OCI-M2 (cell line): ENCODE measurements around the gene RPLP2.

Source experiments
- DNase-seq: peaks from one replicate; lab custom pipeline; 2025; ENCODE audit not compliant: unreplicated experiment; lab: John Stamatoyannopoulos, UW

Gene RPLP2

DNA sequence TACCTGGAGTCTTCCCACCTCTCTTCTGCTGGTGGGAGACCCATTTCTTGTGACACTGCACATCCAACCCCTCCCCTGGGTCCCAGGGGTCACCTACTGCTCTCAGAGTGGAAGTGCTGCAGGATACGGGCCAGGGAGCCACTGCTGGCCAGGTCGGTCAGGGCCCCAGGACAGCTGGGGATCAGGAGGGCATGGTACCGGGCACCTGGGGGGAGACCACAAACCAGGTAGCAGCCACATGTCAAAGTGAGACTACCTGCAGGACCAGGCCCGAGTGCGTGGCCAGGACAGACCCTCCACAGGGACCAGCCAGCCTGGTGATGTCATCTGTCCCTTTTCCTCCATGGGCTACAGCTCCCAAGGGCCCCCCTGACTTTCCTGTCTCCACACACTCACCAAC, 36.3 kb upstream of the RPLP2 start:
- DNase-seq: no peak

DNA sequence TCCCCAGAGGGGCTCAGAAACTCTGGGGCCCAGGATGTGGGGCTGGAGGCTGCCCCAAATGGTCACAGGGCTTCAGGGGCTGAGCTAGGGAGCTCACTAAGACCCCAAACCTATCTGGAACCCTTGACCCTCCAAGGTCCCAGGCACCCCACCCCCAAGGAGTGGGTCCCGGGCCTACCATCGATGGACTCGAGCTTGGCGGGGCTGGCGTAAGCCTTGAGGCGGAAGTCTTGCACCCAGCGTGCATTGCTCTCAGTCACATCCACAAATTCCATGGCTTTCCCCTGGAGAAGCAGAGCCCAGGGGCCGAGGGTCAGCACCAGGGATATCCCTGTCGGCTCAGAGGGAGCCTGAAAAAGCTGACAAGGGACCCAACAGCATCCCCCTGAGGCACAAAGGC, 35.9 kb upstream of the RPLP2 start:
- DNase-seq: no peak

DNA sequence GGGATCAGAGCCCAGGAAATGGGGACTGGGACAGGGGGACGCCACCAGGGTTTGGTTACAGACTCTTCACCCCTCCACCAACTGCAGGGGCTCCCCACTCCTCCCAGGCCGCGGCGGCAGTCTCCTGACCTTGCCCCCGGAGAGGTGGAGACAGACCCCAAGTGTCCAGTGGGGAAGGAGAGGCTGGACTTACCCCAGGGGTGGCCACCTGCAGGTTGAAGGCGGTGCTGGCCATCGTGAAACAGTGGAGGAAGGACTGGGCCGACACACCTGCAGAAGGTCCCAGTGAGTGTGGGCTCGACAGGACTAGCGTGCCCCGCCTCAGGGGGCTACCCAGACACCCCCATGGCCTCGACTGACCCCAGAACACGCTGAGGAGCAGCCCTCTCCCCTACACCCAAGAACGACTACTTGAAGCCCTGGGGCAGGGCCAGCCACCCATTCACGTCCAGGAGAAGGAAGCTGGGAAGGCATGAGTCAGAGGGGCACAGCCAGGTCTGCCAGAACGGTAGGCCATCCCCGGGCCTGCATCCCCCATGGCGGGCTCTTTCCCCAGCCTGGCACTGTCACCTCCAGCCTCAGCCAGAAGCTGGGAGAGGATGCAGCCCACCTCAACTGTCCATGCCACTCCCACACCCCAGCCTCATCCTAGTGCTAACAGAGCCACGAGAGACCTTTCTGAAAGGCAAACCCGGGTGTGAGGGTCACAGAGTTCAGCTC, 34.7 kb upstream of the RPLP2 start:
- no peak for DNase-seq

DNA sequence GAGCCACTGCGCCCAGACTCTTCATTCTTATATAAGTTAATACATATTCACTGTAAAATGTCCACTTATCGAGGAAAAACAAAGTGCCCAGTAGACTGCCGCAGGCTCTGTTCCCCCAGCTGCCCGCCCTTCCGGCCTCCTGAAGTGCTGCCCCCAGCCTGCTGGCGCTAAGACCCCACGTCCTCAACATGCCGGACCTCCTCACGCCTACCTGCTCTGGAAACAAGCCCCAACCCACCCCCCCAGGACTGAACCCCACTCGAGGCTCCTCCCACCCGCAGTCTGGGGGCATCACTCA, 33.6 kb upstream of the RPLP2 start:
- DNase-seq: no peak

DNA sequence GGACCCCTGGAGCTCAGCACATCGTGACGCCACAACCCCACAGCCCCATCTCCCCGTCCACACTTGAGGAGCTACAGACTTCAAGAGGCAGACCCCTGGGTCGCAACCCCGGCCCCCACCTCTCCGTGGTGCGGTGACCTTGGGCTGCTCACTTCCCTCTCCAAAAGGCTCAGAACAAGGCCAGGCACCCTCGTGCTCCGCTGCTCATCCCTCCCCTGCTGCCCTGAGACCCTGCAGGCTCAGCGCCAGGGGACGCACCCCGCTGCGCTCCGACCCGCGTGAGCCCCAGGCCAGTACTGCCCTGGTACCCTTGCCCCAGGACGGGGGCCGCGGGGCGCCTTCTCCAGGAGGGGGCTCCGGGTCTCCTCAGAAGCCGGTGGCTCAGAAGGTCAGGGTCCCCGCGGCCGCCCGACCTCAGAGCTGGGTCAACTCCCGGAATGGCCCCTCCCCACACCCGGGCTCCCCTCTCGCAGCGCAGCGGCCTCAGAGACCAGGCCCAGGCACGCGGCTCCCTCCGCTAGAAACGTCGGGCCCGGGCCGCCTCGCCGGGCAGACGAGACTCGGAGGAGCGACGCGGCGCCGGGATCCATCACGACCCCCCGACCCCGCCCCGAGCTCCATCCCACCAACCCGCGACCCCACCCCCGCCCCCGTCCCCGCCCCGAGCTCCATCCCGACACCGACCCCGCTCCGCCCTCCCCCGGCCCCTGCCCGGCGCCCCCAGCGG, 33.0 kb upstream of the RPLP2 start:
- no peak for DNase-seq

DNA sequence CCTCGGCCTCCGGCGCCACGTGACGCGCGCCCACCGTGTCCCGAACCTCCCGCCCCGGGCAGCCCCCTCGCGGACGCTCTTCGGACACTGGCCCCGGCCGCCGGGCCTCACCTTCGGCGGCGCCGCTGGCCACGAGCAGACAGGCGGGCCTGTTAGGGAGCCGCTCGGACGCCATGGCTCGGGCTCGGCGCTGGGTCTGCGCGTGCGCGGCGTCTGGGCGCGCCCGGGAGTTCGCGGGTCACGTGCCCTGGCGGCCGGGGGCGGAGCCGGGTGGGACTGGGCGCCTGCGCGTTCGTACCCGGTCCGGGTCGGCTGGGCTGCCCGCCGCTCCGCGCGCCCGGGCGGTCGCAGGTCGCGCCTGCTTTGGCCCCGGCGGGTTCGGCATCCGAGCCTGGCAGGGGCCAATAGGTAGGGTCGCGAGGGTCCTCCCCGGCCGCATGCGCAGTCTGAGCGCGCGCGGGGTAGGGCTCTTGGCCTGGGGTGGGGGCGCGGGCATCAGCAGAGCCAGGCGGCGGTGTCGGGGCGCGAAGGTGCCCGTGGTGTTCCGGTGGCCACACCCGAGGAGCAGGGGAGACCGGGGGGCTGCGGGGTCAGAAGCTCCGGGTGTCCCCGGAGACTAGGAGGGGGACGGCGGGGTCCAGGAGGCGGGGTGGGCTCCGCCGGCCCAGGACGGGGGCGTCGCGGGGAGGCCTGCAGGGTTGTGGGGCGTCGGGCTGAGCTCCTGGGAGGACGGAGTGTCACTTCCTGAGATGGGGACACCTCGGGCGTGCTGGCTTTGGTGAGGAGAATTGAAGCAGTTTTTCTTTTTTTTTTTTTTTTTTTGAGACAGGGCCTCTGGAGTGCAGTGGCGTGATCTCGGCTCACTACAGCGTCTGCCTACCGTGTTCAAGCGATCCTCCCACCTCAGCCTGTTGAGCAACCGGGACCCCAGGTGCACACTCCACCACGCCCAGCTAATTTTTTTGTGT, 32.2 kb upstream of the RPLP2 start, which contains the start of gene GATD1:
Gene GATD1 (minus strand): TSS at position 200 of the 968 bp plus-strand sequence. CDS start 25 bp downstream, at position 175.
- no peak for DNase-seq

DNA sequence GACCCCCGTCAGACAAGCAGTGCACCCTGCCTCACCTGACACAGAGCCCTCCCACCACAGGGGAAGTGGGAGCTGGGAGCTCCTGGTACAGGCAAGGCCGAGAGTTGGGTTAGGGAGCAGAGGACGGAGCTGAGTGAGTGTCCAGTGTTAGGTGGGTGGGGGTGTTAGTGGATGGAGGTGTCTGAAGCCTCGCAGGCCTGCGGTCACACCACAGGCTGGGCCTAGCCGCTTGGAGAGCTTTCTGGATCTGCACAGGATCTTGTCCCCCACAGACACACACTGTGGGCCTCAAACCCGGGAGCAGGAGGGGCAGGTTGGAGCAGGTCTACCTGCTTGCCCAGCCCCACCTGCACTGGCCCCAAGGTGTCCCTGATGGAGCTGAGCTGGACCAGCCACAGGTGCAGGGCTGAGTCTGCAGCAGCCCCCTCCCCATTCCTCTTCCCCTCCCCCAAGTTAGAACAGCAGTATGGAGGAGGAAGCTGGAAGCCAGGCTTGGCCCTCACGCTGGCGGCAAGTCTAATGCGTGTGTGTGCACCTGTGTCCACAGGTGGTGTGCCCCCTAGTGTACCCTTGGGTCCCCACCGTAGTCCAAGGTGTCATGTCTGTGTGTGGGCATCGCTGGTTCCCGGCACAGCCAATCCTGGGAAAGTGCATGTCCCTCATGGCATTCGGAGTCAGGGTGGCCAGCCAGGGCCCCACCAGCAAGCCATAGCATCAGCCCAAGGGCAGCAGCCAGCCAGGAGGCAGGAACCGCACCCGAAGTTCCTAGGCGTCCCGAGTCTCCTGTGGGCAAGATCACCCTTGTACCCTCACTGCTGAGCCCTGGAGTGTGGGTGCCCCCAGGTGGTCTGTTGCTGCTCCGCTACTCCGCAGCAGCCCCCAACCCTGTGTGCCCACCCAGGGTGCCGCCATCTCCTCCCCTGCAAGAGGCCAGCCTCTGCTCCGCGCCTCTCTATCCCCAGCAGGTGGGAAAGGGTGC, 30.5 kb upstream of the RPLP2 start:
- no peak for DNase-seq

DNA sequence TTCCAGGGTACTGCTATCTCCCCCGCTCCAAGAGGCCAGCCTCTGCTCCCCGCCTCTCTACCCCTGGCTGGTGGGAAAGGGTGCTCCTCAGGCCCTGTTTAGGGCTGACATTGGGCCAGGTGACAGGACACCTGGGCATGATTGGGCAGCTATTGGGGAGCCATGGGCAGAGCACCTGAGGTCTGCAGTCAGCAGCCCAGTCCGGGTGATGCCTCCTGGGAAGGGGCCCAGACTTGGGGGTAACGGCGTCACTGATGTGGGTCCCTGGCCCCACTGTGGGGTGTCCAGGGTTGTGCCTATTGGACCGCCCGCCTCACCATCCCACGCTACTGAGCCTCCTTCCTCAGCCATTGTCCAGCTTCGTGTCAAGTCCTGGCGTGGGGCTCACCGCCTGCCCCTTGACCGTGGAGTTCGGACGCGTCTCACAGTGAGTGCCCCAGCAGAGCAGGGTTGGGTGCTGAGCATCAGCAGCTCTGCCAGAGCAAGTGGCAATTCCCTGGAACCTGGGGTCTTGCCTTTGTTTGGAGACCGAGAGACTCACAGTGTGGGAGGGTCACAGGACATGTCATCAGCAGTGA, 29.7 kb upstream of the RPLP2 start:
- no peak for DNase-seq

DNA sequence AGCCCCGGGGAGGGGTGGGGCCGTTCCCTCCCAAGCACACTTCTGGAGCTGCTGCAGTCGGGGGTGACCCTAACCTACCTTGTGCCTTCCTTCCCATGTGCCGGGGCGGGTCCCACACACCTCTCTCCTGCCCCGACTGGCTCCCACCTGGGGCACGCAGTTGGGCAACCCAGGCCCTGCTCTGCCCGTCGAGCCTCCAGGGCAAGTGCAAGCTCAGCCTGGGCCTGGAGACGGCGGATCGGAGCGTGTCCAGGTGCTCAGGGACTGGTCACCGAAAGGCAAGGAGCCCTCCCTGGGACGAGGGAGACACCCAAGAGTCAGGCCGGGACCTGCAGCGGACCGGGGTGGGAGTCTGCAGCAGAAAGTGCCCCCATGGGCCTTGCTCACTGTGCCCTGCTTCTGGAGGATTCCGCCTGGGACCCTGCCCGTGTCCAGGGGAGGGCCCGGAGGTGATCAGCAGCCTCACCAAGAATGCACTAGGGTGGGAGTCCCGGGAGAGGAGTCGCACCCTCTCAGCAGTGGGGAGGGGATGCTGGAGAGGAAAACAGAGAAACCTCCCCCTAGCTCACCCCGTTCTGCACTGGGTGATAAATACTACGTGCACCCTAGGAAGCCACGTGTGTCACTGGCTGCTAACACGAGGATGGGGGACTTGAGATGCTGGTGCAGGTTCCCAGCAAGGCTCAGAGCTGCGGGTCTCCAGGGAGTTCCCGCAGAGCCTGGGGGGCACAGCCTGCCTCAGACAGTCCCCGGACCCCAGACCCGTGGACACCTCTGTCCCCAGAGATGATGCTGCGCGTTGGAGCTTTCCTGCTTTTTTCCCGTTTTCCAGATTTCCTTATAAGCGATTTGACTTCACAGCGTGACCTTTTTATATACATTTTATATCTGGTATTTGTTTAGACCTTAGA, 27.2 kb upstream of the RPLP2 start:
- no peak for DNase-seq

DNA sequence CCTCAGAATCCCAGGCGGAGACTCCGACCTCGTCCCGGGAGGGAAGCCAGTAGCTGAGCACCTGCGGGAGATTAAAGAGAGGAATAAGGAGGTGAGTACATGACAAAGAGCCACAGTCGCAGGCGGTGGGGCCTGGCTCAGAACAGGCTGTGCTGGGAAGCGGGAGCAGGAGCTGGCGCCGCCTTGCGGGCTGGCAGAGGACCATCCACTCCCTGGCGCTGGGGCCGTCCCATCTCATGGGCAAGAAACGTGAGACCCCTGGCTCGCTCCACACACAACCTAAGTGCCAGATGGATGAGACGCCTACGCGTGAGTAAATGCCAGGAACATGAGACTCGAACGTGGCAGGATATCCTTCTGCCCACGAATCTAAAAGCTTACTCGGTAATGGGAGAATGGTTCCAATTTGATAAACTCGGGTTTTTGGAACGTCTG, 26.2 kb upstream of the RPLP2 start:
- DNase-seq: no peak

DNA sequence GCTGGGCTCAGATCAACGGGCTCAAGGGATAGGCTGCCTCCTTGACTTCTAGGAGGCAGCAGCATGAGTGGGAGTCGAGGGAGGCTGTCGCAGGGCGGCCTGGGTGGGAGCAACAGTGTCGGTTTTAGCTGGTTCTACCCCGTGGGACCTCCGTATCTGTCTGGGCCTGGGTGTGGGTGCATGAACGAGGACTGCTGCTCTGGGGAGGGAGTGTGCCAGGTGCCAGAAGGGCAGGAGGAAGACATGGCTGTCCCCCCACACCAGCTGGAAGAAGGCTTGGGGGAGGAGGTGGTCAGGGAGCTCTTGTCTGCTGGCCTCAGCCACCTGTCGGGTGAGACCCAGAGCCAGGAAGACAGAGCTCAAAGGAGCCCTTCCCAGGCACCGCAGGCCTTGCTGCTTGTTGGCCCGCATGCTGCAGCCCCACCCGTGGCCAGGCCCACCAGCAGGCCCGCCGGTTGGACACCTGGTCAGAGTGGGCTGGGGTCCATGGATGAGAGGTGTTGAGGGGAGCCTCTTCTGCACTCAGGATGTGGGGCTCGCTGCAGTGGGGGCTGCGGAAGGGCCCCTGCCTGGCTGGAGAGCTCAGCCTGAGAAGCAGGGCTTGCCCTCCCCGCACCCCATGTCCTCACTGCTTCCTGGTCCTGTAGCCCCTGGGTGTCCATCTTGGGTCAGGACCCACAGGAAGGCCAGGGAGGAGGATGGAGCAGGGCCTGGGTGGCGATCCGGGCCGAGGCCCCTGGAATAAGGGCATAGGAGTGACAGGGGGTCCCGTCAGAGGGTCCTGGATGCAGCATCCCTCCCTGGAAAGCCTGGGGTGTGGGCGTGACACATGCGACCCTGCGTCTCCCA, 23.3 kb upstream of the RPLP2 start:
- DNase-seq: no peak

DNA sequence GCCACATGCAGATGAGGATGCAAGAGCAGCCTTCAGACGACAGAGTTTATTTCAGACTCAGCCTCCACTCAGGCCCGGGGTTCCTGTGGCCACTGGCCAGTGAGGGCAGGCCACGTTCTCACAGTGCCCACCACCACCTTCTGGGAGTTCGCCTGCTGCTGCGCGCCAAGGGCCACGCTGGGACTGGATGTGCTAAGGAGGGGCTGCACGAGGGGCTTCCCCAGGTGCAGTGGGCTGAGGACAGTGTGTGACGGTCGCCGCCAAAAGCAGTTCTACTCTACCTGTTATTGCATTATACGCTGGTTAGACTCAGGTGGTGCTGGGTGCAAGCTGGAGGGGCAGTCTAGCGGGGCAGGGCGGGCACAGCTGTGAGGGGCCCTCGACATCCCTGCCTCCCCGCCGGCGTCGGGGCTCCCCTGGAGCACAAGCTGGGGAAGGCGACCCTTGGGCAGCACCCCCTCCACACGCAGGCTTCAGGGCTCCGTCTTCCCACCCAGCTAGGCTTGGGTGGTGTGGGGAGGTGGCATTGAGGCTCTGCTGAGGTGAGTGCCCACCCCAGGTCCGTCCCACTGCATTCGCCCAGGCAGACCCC, 22.6 kb upstream of the RPLP2 start:
- no peak for DNase-seq

DNA sequence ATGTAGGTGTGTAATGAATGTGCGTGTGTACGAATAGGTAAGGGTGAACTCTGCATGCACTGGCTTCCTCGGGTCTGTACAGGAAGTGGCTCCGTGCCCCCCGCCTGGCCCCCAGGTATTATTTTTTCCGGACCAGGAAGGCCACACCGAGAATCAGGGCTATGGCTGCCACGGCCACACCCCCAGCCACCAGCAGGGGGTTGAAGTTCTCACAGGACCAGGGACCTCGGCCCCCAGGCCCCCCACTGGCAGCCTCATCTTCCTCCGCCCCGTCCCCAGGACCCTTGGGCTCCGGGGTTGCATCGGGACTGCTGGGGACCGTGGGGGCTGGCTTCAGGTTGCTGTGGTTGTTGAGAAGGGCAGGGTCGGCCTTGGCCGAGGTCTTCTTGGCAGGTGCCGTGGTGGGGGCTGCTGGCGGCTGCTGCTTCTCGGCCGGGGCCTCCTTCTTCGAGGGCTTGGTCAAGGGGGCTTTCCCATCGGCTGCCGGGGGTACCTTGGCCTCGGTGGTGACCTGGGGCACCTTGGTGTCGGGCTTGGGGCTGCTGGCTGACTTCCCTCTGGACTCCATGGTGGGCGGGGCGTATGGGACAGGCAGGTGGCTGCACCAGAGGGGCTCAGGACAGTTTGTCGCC, 21.6 kb upstream of the RPLP2 start:
- DNase-seq: no peak

DNA sequence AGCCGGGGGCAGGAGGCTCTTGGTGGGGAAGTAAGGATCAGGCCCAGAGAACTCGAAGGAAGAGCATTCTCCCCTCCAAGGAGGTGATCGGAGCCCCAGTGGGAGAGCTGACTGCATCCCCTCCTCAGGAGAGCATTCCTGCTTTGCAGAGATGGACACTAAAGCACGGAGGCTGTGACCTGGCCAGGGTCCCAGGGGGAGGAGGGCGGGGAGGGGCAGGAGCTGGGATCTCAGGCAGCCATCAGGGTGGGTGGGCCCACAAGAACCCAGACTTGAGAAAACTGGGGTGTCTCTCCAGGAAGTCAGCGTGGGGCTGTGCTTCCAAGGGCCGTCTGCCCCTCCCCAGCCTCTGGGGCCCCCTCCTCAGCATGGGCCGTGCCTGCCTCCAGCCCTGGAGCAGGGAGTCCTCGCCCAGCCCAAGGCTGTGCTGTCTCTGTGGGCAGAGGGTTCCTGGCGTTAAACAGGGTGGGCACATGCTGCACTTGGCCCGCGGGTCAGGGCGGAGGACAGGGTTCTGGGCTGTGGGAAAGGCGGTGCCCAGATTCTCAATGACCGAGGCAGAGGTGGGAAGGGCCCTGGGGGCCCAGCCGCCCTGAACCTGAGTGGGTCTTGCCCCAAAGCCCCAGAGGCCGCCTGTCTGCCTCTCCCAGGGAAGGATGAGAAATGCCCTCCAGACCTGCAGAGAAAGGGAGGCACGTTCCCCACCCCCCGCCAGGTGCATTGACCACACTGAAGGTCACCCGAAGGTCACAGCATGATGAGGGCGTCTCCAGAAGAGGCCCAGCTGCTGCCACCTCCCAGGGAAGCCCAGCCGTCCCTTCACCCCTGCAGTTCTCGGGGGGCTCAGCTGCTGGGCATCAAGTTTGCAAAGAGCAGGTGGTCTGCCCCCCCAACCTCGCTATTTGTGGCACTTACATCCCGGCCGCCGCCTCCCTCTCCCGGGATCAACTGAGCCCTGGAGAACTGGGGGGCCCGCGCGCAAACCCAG, 20.5 kb upstream of the RPLP2 start:
- no peak for DNase-seq

DNA sequence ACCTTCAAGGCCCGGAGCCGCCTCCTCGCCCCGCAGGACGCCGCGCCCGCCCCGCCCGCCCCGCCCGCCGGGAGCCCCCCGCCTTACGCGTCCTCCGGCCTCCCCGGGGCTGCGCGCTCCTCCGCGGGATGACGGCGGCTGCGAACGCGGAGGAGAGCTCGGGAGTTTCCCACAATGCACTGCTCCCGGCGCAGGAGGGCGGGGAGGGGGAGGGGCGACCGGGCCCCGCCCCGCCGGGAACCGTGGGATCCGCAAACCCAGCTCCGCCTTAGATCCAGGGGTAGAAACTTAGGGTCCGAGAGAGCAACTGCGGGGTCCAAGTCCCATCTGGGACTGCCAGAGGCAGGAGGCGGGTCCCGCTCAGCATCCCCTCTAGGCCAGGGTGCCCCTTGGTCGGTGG, 19.8 kb upstream of the RPLP2 start, which contains the start of gene CEND1:
Gene CEND1 (minus strand): TSS at position 148 of the 400 bp plus-strand sequence. CDS start 1,514 bp downstream, outside the sequence.
- DNase-seq: no peak
